H1 (cell line): Measurements from ENCODE around the gene C1QTNF1. TPM values are rescaled to one million over a fixed set of nuclear protein-coding genes. Genes with fewer than 3 reads are reported as not detected.

Experiments used
- KDM1A ChIP-seq: fragments of 200-600, 300-600 bp; sonication (generic); IDR thresholded peaks from 2 replicates; pipeline ENCODE4 v1.7.1; 2016; ENCODE audit warnings: mild to moderate bottlenecking, low read length, borderline replicate concordance
- POLR2A ChIP-seq, 2 experiments: IDR thresholded peaks; 1 replicate in 1 of 2; 2 replicates in 1 of 2; pipeline ENCODE4 v1.6.1; 2011; ENCODE audit warnings: low read depth in 2 of 2, low read length in 2 of 2, mild to moderate bottlenecking in 2 of 2; ENCODE audit errors: control extremely low read depth in 1 of 2
- polyA plus RNA-seq, 7 experiments: library from polyadenylated mRNA; depleted of rRNA in 3 of 7; stranded (reverse) in 5 of 7; unstranded in 2 of 7; fragments of >200 nt in 5 of 7; fragments of 200-250 nt in 2 of 7; gene quantifications; 1 replicate in 5 of 7; 2 replicates in 1 of 7; 4 replicates in 1 of 7; pipeline versions ENCODE4 v1.2.1 to v1.2.3, GENCODE V29; 2011 to 2013; ENCODE audit warnings: missing spikeins in 2 of 7, mixed read lengths in 2 of 7
- total RNA-seq: library from RNA; stranded (reverse); fragmentation: NEBNext Ultra II Directional; extraction: Animal tissue kit (Norgen Biotek cat#: 25700); gene quantifications from 2 replicates; pipeline ENCODE4 v1.2.1, GENCODE V29; 2021

C1QTNF1 gene
- total and polyA plus RNA-seq, 2 of the 8 experiments (the other 6 are each of a cell fraction or from before 2014, with no cell fraction given) = 1.5 to 2.5 TPM

GRCh38 chr17:79045842-79046196, 21.9 kb downstream of the C1QTNF1 start (continued):
- TF ChIP-seq KDM1A (no peak), POLR2A (IDR thresholded peaks at IDR 0.05; ENCODE audit: control extremely low read depth in 1 of 2, low read depth in 2 of 2, low read length in 2 of 2) (no peak)
